GM12878 (cell line): ENCODE measurements around the gene FLAD1. TPM values are rescaled to one million over a fixed set of nuclear protein-coding genes. Genes with fewer than 3 reads are reported as not detected.
A peak's percentile ranks its signal among the peaks of the same experiment; 100 is the strongest.

Source experiments
- ATF7 ChIP-seq: fragments of 450-650 bp; IDR thresholded peaks from 2 replicates; pipeline ENCODE4 v1.6.1; 2016; ENCODE audit warnings: low read depth, mild to moderate bottlenecking
- BHLHE40 ChIP-seq, 2 experiments: fragments of 450-650 bp in 1 of 2; IDR thresholded peaks; 2 replicates each; pipeline ENCODE4 v1.6.1; 2011 to 2017; ENCODE audit warnings: low read depth in 2 of 2, borderline replicate concordance in 1 of 2, improper control_type of control experiment in 1 of 2, low read length in 1 of 2, mild to moderate bottlenecking in 1 of 2
- CHD4 ChIP-seq: fragments of 200-600 bp; sonication (generic); IDR thresholded peaks from 2 replicates; pipeline ENCODE4 v1.6.1; 2016; ENCODE audit warnings: mild to moderate bottlenecking
- FOS ChIP-seq: IDR thresholded peaks from 3 replicates; pipeline ENCODE4 v1.6.1; 2011; ENCODE audit warnings: borderline replicate concordance; ENCODE audit not compliant: insufficient read length; ENCODE audit errors: extremely low read depth
- FOXM1 ChIP-seq: IDR thresholded peaks from 2 replicates; pipeline ENCODE4 v1.6.1; 2012; ENCODE audit warnings: low read depth, mild to moderate bottlenecking, inconsistent platforms, low read length, moderate library complexity
- KDM1A ChIP-seq: fragments of 200-600 bp; sonication (generic); IDR thresholded peaks from 2 replicates; pipeline ENCODE4 v1.6.1; 2016; ENCODE audit warnings: borderline replicate concordance
- KLF5 ChIP-seq: fragments of 450-650 bp; IDR thresholded peaks from 2 replicates; pipeline ENCODE4 v1.6.1; 2014; ENCODE audit warnings: mild to moderate bottlenecking; ENCODE audit not compliant: partially characterized antibody
- NFIC ChIP-seq: IDR thresholded peaks from 2 replicates; pipeline ENCODE4 v1.6.1; 2012; ENCODE audit warnings: low read depth, mild to moderate bottlenecking, inconsistent platforms, low read length, moderate library complexity
- NFYA ChIP-seq: IDR thresholded peaks from 2 replicates; pipeline ENCODE4 v1.6.1; 2011; ENCODE audit warnings: low read depth, mild to moderate bottlenecking, low read length, improper control_type of control experiment, borderline replicate concordance
- POLR2AphosphoS5 ChIP-seq: IDR thresholded peaks from 2 replicates; pipeline ENCODE4 v1.6.1; 2011; ENCODE audit warnings: mild to moderate bottlenecking, low read length, inconsistent platforms
- RAD21 ChIP-seq: IDR thresholded peaks from 2 replicates; pipeline ENCODE4 v1.6.1; 2011; ENCODE audit warnings: mild to moderate bottlenecking, low read depth, low read length, moderate library complexity; ENCODE audit not compliant: insufficient read depth
- RAD51 ChIP-seq: fragments of 450-650 bp; IDR thresholded peaks from 2 replicates; pipeline ENCODE4 v1.6.1; 2016; ENCODE audit warnings: moderate library complexity, mild to moderate bottlenecking, inconsistent platforms
- RCOR1 ChIP-seq: conservative IDR thresholded peaks from 2 replicates; pipeline ENCODE4 v1.6.1; 2012; ENCODE audit warnings: low read depth, low read length, improper control_type of control experiment
- SIN3A ChIP-seq: IDR thresholded peaks from 2 replicates; pipeline ENCODE4 v1.6.1; 2012; ENCODE audit warnings: low read depth, low read length, improper control_type of control experiment
- SP1 ChIP-seq: IDR thresholded peaks from one replicate; pipeline ENCODE4 v1.6.1; 2011; ENCODE audit warnings: low read depth, low read length
- SPI1 ChIP-seq: IDR thresholded peaks from 2 replicates; pipeline ENCODE4 v1.6.1; 2011; ENCODE audit warnings: low read depth, mild to moderate bottlenecking, low read length, moderate library complexity, borderline replicate concordance; ENCODE audit not compliant: insufficient read depth
- SUZ12 ChIP-seq: fragments of 200-600 bp; sonication (generic); IDR thresholded peaks from one replicate; pipeline ENCODE4 v1.6.1; 2018; ENCODE audit warnings: antibody characterized with exemption, mild to moderate bottlenecking; ENCODE audit not compliant: unreplicated experiment
- TAF1 ChIP-seq: IDR thresholded peaks from 2 replicates; pipeline ENCODE4 v1.6.1; 2011; ENCODE audit warnings: mild to moderate bottlenecking, low read depth, low read length, borderline replicate concordance
- ZNF24 ChIP-seq: fragments of 450-650 bp; IDR thresholded peaks from 2 replicates; pipeline ENCODE4 v1.6.1; 2017; ENCODE audit warnings: antibody characterized with exemption, mild to moderate bottlenecking
- polyA plus RNA-seq, 11 experiments: library from polyadenylated mRNA; depleted of rRNA in 4 of 11; unstranded in 6 of 11; stranded (reverse) in 5 of 11; fragments of >200 nt; fragmentation: Nextera tagmentation in 4 of 11; fragmentation: Illumina TruSeq in 1 of 11; extraction: Ambion mirVana in 4 of 11; extraction: Trizol in 1 of 11; gene quantifications; 1 replicate in 1 of 11; 2 replicates in 10 of 11; pipeline versions ENCODE4 v1.2.1 to v1.2.3, GENCODE V29; 2011 to 2016; ENCODE audit warnings: inconsistent platforms in 2 of 11, missing spikeins in 2 of 11, low read depth in 1 of 11
- total RNA-seq, 4 experiments: library from RNA; depleted of rRNA in 3 of 4; stranded (reverse); fragments of >200 nt in 3 of 4; fragmentation: Illumina TruSeq in 1 of 4; extraction: Trizol in 1 of 4; gene quantifications; 2 replicates each; pipeline versions ENCODE4 v1.2.1 to v1.2.3, GENCODE V29; 2013 to 2021
- TF ChIP-seq, protein P1 (sequence below): IDR thresholded peaks from 2 replicates; pipeline ENCODE4 v1.6.1; 2012; ENCODE audit warnings: low read depth, low read length, improper control_type of control experiment
- TF ChIP-seq, protein P2 (sequence below): fragments of 450-650 bp; IDR thresholded peaks from 2 replicates; pipeline ENCODE4 v1.6.1; 2016; ENCODE audit warnings: mild to moderate bottlenecking
- TF ChIP-seq, protein P3 (sequence below): fragments of 450-650 bp; IDR thresholded peaks from 2 replicates; pipeline ENCODE4 v1.6.1; 2018; ENCODE audit warnings: mild to moderate bottlenecking, low read depth, moderate library complexity; ENCODE audit not compliant: partially characterized antibody

FLAD1 gene
- total and polyA plus RNA-seq, 10 of the 15 experiments (the other 5 are each of a cell fraction or from before 2014, with no cell fraction given) = 22.9 to 93.4 (median 56.6) TPM

DNA sequence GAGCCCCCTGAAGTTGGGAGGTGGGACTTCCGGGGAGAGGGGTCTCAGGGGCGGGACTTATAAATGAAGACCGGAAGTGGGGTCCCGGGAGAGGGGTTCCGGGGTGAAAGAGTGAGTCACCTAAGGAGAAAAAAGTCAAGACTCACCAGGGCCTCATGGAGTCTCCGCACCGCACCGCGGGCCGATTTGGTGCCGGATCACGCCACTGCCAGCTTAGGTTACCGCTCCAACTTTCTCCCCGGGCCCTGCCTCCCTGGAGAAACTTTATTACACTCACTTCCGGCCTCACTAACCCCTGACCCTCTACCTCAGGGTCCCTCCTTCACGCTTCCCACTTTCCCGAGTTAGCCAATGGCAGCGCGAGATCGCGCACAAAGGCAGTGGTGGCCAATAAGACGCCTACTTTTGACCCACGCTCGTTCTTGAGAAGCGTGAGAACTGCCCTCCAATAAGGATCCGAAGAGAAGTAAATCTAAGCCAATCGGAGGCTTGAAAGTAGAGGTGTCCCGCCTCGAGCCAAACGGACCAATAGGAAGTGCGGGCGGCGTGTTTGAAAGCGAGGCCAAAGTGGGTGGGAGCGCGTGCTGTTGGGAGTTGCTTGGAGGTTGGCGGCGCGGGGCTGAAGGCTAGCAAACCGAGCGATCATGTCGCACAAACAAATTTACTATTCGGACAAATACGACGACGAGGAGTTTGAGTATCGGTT is 8.9 kb upstream of the FLAD1 start, which contains the start of gene CKS1B (continued):
- TF ChIP-seq, protein P1, sequence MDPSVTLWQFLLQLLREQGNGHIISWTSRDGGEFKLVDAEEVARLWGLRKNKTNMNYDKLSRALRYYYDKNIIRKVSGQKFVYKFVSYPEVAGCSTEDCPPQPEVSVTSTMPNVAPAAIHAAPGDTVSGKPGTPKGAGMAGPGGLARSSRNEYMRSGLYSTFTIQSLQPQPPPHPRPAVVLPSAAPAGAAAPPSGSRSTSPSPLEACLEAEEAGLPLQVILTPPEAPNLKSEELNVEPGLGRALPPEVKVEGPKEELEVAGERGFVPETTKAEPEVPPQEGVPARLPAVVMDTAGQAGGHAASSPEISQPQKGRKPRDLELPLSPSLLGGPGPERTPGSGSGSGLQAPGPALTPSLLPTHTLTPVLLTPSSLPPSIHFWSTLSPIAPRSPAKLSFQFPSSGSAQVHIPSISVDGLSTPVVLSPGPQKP = peak; percentile 84
- TF ChIP-seq CHD4 (no peak), RCOR1 (no peak), SIN3A (peak; percentile 100), NFIC (0 out of 2 replicates have a peak, but pooled peaks have one; percentile 3), NFYA (peak; percentile 92), ZNF24 (no peak), BHLHE40 (IDR thresholded peaks at IDR 0.05; ENCODE audit: borderline replicate concordance in 1 of 2, low read depth in 2 of 2, low read length in 1 of 2) (peak; percentile 78 to 84; a peak in 3 of 4 replicates), FOXM1 (peak; percentile 93), FOS (peak; percentile 91), POLR2AphosphoS5 (peak; percentile 58), SP1 (peak; percentile 97), TAF1 (peak; percentile 38; the same call in 1 of the 2 replicates), SUZ12 (no peak), KLF5 (peak; percentile 70), KDM1A (no peak), RAD51 (0 out of 2 replicates have a peak, but pooled peaks have one; percentile 18), ATF7 (no peak; the same call in 1 of the 2 replicates), SPI1 (no peak), RAD21 (no peak)
- TF ChIP-seq, protein P2, sequence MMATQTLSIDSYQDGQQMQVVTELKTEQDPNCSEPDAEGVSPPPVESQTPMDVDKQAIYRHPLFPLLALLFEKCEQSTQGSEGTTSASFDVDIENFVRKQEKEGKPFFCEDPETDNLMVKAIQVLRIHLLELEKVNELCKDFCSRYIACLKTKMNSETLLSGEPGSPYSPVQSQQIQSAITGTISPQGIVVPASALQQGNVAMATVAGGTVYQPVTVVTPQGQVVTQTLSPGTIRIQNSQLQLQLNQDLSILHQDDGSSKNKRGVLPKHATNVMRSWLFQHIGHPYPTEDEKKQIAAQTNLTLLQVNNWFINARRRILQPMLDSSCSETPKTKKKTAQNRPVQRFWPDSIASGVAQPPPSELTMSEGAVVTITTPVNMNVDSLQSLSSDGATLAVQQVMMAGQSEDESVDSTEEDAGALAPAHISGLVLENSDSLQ = peak; percentile 91
- TF ChIP-seq, protein P3, sequence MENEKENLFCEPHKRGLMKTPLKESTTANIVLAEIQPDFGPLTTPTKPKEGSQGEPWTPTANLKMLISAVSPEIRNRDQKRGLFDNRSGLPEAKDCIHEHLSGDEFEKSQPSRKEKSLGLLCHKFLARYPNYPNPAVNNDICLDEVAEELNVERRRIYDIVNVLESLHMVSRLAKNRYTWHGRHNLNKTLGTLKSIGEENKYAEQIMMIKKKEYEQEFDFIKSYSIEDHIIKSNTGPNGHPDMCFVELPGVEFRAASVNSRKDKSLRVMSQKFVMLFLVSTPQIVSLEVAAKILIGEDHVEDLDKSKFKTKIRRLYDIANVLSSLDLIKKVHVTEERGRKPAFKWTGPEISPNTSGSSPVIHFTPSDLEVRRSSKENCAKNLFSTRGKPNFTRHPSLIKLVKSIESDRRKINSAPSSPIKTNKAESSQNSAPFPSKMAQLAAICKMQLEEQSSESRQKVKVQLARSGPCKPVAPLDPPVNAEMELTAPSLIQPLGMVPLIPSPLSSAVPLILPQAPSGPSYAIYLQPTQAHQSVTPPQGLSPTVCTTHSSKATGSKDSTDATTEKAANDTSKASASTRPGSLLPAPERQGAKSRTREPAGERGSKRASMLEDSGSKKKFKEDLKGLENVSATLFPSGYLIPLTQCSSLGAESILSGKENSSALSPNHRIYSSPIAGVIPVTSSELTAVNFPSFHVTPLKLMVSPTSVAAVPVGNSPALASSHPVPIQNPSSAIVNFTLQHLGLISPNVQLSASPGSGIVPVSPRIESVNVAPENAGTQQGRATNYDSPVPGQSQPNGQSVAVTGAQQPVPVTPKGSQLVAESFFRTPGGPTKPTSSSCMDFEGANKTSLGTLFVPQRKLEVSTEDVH = peak; percentile 76
